ENCODE measurements around the gene MAGEB17. TPM values are rescaled to one million over a fixed set of nuclear protein-coding genes. Genes with fewer than 3 reads are reported as not detected.
"Not testable (repeated sequence)": the region's sequence is repeated elsewhere in the genome, so short reads cannot be mapped to it uniquely, and the experiment has no call there.

Gene MAGEB17
- total RNA-seq, 6 donors from 2014 or later, result not detected

DNA sequence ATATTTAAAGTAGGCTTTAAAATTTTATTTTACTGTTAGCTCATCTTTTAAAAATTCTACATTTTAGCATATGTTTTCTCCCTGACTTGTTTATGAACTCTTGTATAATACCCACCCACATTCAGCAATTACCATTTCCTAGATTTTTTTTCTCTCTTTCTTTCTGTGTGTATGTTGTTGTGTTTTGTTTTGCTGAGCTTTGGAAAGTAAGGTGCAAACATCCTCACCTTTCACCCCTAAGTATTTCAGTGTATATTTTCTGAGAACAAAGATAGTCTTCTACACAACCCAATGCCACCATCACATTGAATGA, 25.1 kb upstream of the MAGEB17 start:
- Histone ChIP-seq H3K27ac (no peak overlapping the region), H3K9me3 (no peaks in the 10 kb centered on the region), H3K4me1 (no peaks in the 10 kb centered on the region), H3K27me3 (no peaks in the 10 kb centered on the region), H3K4me3 (no peak overlapping the region), H3K36me3 (no peaks in the 10 kb centered on the region)
- TF ChIP-seq POLR2AphosphoS5 (IDR thresholded peaks at IDR 0.05) (no peak), POLR2A (IDR thresholded peaks at IDR 0.05) (no peak)
- ATAC-seq (ENCODE audit: low FRiP score in 2 of 2) (no peak), DNase-seq (no peak)

DNA sequence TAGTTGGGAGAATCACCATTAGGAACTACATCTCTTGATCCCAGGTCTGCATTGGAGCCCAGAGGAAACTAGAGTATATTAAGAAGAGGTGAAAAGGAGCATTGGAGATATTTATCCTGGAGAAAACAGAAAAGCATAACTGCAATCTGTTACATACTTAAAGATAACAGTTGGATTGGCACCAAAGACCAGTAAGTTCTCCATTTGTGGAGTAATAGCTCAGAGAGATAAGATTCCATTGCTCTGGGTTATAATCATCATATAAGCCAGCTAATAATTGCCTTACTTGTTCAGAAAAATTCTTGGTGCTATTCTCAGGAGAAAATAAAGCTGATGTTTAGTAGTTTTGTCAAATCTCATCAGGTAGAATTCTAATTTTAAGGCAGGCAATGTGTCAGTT, 23.3 kb upstream of the MAGEB17 start:
- Histone ChIP-seq H3K4me3 (no peak overlapping the region), H3K4me1 (no peaks in the 10 kb centered on the region), H3K27me3 (no peaks in the 10 kb centered on the region), H3K9me3 (no peaks in the 10 kb centered on the region), H3K27ac (no peak overlapping the region), H3K36me3 (no peaks in the 10 kb centered on the region)
- ATAC-seq (ENCODE audit: low FRiP score in 2 of 2), result no peak
- TF ChIP-seq, protein P1, sequence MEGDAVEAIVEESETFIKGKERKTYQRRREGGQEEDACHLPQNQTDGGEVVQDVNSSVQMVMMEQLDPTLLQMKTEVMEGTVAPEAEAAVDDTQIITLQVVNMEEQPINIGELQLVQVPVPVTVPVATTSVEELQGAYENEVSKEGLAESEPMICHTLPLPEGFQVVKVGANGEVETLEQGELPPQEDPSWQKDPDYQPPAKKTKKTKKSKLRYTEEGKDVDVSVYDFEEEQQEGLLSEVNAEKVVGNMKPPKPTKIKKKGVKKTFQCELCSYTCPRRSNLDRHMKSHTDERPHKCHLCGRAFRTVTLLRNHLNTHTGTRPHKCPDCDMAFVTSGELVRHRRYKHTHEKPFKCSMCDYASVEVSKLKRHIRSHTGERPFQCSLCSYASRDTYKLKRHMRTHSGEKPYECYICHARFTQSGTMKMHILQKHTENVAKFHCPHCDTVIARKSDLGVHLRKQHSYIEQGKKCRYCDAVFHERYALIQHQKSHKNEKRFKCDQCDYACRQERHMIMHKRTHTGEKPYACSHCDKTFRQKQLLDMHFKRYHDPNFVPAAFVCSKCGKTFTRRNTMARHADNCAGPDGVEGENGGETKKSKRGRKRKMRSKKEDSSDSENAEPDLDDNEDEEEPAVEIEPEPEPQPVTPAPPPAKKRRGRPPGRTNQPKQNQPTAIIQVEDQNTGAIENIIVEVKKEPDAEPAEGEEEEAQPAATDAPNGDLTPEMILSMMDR (IDR thresholded peaks at IDR 0.05), result no peak
- TF ChIP-seq POLR2A (IDR thresholded peaks at IDR 0.05), result no peak
- TF ChIP-seq POLR2AphosphoS5 (IDR thresholded peaks at IDR 0.05), result no peak
- no peak for TF ChIP-seq EP300 (IDR thresholded peaks at IDR 0.05)
- no peak for DNase-seq

- H3K27me3 ChIP-seq, result no peaks in the 10 kb centered on the region
- 26 to 39% methylated on average over 2 of the region's 2 CpGs for WGBS, 2 donors
- TF ChIP-seq EP300 (IDR thresholded peaks at IDR 0.05), result no peak
- no peak for TF ChIP-seq POLR2AphosphoS5 (IDR thresholded peaks at IDR 0.05)
- TF ChIP-seq, protein P1 (IDR thresholded peaks at IDR 0.05), result no peak
- TF ChIP-seq POLR2A (IDR thresholded peaks at IDR 0.05), result no peak
- DNase-seq (no peak), ATAC-seq (ENCODE audit: low FRiP score in 2 of 2) (no peak)
- no peaks in the 10 kb centered on the region for H3K36me3 ChIP-seq
- no peak overlapping the region for H3K4me3 ChIP-seq
- no peak overlapping the region for H3K27ac ChIP-seq
- no peaks in the 10 kb centered on the region for H3K9me3 ChIP-seq
- no peaks in the 10 kb centered on the region for H3K4me1 ChIP-seq
These were observed 22.9 kb upstream of the MAGEB17 start for GRCh38 chrX:16144420-16144819.

- not testable (repeated sequence) for H3K36me3 ChIP-seq; ATAC-seq (ENCODE audit: low FRiP score in 2 of 2); H3K27me3 ChIP-seq; H3K4me1 ChIP-seq; H3K9me3 ChIP-seq; H3K27ac ChIP-seq; H3K4me3 ChIP-seq; DNase-seq
- 55 to 70% methylated on average over 1 of the region's 1 CpG for WGBS, 2 donors
These were observed 22.2 kb upstream of the MAGEB17 start for GRCh38 chrX:16145093-16145492.

GRCh38 chrX:16145656-16146055, 21.6 kb upstream of the MAGEB17 start:
- TF ChIP-seq POLR2A (IDR thresholded peaks at IDR 0.05) (no peak), EP300 (IDR thresholded peaks at IDR 0.05) (no peak), POLR2AphosphoS5 (IDR thresholded peaks at IDR 0.05) (no peak)
- TF ChIP-seq, protein P1 (IDR thresholded peaks at IDR 0.05), result no peak
- ATAC-seq (ENCODE audit: low FRiP score in 2 of 2), result no peak
- H3K36me3 ChIP-seq, result no peaks in the 10 kb centered on the region
- DNase-seq, result no peak
- no peaks in the 10 kb centered on the region for H3K27me3 ChIP-seq
- H3K27ac ChIP-seq, result no peak overlapping the region
- no peak overlapping the region for H3K4me3 ChIP-seq
- H3K4me1 ChIP-seq, result no peaks in the 10 kb centered on the region
- no peaks in the 10 kb centered on the region for H3K9me3 ChIP-seq

DNA sequence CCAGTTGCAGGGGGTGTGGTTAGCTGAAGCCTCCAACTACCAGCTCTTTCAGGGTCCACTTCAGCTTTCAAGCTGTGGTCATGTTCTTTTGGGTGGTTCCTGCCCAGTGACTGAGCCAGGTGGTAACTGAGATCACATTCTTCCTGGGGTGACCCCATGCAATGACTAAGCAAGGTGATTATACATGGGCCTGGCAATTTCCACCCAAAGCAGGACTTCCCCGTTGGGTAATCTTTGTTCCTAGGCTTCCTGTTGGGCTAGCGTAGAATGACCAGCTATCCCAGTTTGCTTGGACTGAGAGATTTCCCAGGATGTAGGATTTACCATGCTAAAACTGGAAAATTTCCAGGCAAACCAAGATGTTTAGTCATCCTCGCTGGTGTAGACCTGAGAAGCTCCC, 18.4 kb upstream of the MAGEB17 start:
- ATAC-seq (ENCODE audit: low FRiP score in 2 of 2), result no peak
- H3K27me3 ChIP-seq, result no peaks in the 10 kb centered on the region

More for the DNA sequence above, 18.4 kb upstream of the MAGEB17 start:
- H3K4me1 ChIP-seq, result no peaks in the 10 kb centered on the region
- no peak overlapping the region for H3K27ac ChIP-seq
- H3K4me3 ChIP-seq, result no peak overlapping the region
- 80 to 91% methylated on average over 2 to 3 of the region's 3 CpGs for WGBS, 2 donors
- TF ChIP-seq POLR2A (IDR thresholded peaks at IDR 0.05) (no peak), POLR2AphosphoS5 (IDR thresholded peaks at IDR 0.05) (no peak), EP300 (IDR thresholded peaks at IDR 0.05) (no peak)
- TF ChIP-seq, protein P1 (IDR thresholded peaks at IDR 0.05), result no peak
- no peaks in the 10 kb centered on the region for H3K36me3 ChIP-seq
- no peak for DNase-seq
- H3K9me3 ChIP-seq, result no peaks in the 10 kb centered on the region
